ENCODE measurements around the gene AGBL4.

AGBL4 gene

DNA sequence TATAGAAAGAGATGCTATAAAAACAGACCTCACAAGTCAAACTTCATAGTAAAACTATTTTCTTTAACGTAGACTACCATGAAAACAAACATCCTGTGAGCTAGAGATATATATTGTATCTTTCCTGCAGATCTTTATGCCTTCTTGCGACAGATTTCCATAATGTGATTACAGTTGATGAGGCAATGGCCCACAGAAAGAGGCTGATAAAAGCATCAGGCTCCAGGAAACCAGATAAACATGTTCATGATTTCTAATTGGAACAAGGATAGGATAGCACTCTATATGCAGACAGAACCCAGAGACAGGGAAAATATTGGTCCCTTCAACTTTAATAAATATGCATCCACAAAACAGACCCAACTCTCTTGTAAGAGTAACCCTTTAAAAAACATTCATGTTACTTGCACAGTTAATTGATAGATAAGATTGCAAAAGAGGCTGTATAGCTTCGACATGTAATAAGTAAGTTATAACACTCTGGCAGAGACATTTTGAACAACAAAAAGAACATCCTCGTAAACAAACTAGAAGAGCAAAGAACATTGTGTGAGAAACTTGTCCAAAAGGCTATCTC is 329.4 kb downstream of the AGBL4 start:
- DNase-seq: no peak

DNA sequence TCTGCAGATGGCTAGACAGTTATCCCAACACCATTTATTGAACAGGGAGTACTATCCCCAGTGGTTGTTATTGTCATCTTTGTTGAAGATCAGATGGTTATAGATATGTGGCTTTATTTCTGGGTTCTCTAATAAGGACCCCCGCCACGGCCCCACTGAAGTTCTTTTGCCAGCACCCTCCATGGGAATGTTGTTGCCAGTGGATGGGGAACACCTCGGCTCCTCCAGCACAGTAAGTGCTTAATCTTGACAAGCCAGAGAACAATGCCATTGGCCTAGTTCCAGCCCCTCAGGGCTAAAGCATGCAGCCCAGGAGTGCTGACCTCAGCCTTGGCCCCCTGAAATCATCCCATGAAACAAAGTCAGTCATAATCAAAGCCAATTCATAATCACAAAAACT is 337.6 kb downstream of the AGBL4 start:
- DNase-seq: no peak

DNA sequence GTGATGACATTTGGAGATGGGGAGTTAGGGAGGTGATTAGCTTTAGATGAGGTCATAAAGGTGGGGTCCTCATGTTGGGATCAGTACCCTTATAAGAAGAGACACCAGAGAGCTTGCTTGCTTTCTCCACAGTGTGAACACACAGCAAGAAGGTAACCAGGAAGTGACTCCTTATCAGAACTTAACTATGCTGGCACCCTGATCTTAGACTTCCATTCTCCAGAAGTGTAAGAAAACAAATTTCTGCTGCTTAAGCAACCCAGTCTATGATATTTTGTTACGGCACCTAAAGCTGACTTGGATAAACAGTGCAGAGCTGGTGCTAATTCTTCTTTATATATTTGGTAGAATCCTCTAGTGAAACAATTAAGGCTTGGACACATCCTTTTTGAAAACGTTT is 346.0 kb downstream of the AGBL4 start:
- DNase-seq: no peak

DNA sequence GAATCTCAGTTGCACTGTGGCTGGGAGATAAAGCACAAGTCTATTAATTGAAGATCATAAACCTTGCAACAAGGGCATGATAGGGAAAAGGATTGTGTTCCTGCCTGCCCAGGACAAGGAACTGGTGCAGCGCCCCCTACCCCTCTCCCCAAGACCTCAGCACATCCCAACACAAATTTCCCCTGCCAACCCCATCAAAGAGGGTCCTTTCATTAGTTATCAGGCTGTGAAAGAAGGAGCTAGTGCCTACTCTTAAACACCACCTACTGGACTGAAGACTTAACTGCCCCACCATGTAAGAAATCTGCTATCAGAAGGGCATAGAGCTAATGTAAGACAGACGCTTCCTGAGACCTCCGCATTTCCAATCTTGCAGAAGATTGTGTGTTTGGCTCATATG is 372.6 kb downstream of the AGBL4 start:
- no peak for DNase-seq

DNA sequence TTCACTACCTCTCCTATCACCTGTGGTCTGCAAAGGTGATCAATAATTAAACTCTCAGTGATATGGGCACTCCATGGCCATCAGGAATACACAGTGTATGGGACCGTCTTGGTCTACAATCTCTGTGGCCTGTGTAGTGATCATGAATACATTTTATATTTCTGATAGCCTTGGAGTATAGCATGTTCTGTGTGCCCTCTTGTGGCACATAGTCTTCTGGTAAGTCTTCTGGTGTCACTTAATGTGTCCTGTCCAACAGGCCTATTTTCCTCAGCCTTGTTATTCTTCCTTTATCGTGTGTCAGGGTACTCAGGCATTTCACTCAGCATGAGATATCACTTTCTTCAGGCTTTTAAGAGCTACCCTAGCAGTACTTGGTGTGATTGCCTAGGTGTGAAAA is 393.6 kb downstream of the AGBL4 start:
- DNase-seq: no peak

DNA sequence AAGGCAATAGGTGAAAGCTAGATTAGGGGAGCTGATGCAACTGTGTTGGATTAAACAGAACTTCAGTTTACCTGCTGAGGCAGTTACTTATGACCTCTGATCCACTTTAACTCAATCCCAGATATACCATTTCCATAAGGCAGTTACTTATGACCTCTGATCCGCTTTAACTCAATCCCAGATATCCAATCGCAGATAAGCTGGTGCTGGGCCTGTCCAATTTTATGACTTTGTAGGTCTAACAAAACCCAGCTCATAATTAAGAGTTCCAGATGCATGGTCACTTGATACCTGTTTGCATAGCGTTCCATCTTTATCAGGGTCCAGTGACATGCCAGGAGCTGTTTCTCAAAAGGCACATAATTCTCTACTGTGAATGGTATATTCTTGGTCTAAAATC is 396.0 kb downstream of the AGBL4 start:
- no peak for DNase-seq

DNA sequence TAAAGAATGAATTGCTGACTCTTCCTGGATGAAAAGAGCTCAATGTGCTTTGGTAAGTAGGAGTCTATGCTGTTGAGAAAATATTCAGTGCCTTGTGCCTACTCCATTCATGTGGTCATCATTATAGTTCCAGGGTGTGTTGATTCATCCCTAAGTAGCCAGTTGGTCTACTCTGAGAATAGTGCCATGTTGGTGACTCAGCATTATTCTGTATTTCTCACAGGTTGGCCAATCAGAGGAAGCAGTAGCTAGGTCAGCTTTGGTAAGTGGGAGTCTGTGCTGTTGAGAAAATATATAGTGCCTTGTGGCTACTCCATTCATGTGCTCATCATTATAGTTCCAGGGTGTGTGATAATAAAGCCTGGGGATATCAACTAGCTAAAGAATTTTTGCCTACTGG is 397.3 kb downstream of the AGBL4 start:
- no peak for DNase-seq

DNA sequence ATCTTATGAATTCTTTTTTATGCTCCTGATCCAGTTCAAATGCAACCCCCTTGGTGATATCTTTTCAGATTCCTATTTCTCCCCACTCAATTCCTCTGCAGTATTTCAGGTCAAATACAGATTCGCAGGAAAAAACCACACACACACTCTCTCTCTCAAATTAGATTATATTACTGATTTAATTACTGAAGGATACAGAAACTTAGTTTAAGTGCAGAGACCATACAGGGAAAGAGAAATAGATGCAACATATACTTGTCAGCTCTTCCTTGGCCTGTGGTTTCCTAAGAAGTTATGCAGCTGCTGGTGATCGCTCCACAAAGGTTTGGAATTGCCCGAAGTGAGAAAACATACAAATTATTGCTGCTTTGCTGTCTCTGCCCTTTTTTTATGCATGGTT is 400.9 kb downstream of the AGBL4 start:
- no peak for DNase-seq

DNA sequence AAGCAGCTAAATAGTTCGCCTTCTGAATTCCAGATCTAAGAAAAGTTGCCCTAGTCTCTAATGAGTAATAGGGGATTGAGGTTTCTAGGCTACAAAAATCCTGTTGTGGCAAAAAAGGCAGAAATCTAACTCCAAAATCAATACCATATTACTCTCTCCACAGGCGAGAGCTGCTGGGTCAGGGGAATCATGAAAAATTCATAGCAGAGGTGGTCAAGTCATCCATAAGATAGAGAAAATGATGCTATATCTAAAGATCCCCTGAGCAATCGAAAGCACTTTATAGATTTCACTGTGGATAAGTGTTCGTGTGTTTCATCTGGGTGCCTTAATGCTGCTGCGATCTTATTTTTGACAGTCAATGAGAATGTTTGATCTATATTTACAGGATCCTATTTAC is 417.7 kb downstream of the AGBL4 start:
- DNase-seq: no peak

DNA sequence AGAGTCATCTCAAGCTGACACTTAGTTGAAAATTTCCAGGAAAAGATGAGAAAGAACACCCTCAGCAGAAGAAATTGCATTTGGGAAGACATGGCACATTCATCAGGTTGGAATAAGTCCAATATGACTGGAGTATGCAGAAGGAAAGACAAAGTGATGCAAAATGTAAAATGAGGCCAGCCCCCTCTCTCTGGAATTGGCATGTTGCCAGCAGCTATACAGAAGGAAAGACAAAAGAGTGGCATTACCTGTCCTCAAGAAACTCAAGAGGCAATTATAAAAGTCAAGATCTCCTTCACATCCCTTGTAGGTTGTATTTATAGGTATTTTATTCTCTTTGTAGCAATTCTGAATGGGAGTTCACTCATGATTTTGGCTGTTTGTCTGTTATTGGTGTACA is 426.3 kb downstream of the AGBL4 start:
- no peak for DNase-seq

DNA sequence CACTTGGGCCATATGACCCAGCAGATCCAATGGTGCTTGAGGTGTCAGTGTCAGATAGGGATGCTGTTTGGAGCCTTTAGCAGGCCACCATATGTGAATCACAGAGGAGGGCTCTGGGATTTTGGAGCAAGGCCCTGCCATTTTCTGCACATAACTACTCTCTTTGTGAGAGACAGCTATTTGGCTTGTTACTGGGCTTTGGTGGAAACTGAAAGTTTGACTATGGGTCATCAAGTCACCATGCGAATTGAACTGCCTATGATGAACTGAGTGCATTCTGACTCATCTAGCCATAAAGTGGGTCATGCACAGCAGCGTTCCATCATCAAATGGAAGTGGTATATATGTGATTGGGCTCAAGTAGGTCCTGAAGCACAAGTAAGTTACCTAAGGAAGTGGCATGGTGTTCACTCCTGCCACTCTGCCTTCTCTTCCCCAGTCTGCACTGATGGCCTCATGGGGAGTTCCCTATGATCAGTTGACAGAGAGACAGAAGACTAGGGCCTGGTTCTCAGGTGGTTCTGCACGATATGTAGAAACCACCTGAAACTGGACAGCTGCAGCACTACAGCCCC is 447.3 kb downstream of the AGBL4 start:
- no peak for DNase-seq

DNA sequence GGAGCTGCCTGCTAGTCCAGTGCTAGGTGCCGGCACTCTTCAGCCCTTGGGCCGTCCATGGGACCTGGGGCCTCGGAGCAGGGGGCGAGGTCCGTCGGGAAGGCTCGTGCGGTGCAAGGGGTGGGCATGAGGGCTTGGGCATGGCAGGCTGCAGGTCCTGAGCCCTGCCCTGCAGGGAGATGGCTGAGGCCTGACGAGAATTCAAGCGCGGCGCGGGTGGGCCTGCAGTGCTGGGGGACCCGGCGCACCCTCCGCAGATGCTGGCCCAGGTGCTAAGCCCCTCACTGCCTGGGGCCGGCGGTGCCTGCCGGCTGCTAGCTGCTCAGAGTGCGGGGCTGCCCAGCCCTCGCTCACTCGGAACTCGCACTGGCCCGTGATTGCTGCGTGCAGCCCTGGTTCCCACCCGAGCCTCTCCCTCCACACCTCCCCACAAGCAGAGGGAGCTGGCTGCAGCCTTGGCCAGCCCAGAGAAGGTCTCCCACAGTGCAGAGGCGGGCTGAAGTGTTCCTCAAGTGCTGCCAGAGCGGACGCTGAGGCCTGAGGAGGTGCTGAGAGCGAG is 467.0 kb downstream of the AGBL4 start:
- DNase-seq: no peak

DNA sequence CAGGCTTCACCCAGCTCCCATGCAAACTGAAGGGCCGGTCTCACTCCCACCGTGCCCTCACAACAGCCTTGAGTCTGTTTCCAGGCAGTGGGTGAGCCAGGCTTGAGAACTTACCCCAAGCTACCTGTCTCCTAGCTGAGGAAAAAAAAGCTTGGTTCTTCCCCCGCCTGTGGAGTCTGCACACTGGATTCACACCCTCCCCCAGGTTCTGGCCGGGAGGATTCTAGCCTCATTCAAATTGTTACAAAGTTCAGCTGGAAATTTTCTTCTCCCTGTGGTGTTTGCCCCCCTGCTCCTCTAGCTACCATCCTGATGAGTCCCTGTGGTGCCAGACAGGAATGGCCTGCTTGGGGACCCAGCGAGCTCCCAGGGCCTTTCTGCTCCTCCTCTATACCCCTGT is 471.7 kb downstream of the AGBL4 start:
- DNase-seq: no peak

DNA sequence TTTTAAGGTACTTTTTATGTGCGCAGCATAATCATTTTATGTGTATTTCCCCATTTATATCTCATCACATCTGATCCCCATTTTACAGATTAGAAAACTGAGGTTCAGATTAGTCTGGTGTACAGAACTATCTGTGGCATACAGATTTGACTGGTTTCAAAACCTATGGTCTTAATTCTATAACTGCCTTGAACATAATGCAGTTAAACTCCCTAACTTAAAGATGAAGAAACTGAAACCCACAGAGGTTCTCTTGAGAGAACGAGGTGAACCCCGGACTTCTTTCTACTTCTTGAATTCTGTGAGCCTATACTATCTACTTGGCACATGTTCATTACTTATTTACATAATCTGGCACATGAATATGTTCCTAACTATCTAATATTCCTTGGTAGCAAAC is 479.1 kb downstream of the AGBL4 start:
- no peak for DNase-seq

DNA sequence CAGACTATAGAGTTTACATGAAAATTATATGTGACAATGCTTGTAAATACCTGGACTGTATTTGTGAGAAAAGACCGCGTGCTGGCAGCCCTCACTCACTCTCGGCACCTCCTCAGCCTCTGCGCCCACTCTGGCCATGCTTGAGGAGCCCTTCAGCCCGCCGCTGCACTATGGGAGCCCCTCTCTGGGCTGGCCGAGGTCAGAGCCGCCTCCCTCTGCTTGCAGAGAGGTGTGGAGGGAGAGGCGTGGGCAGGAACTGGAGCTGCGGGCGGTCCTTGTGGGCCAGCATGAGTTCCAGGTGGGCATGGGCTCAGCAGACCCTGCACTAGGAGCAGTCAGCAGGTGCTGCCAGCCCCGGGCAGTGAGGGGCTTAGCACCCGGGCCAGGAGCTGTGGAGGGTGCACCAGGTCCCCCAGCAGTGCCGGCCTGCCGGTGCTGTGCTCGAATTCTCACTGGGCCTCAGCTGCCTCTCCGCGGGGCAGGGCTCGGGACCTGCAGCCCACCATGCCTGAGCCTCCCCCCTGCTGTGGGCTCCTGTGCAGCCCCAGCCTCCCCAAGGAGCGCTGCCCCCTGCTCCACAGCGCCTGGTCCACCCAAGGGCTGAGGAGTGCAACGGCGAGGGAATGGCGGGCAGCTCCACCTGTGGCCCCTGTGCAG is 482.5 kb downstream of the AGBL4 start:
- no peak for DNase-seq

DNA sequence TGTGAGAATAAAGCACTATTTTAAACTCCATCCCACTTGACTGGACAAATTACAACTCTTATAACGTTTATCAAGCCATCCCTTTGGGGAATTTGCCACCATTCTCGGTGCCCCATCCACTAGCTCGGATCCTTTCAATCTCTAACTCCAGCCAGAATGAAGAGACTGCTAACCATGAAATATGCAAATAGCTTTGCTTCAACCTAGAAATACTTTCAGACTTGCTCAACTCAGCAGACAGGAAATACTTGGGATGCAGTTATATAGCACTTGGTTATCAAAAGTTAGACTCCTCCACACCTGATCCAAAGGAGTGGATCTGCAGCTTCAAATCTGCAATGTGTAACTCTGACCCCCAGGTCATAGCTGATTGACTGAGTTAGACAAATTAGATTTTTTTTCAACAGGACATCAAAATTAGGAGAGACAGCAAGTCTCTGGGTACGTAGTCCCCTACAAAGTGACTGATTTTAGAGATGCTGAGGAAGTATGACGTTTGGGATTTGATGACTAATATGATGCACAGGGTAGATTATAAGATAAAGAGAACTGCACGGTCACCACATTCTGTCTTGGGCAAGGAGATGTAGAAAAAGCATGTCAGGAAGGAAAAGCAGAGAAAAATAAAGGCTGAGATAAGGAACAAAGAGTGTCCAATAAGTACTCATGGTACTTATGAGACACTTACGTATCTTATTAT is 496.0 kb downstream of the AGBL4 start:
- no peak for DNase-seq

DNA sequence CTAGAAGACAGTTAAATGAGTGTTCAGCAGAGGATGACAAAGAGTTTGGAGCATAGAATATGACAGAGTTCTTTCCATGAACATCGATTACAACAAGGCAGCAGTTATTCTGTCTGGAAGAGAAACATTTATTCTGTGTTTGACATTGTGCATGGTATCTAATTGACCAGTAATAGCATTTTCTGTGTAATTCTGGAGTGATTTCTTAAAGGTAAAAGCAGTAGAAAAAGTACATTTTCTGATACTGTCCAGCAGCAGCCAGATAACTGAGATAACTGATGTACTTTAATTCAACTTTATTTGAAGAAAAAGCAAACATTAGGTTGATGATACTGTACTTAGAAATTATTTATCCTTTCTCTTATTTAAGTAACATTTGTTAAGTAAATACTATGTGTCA is 497.1 kb downstream of the AGBL4 start:
- DNase-seq: no peak

DNA sequence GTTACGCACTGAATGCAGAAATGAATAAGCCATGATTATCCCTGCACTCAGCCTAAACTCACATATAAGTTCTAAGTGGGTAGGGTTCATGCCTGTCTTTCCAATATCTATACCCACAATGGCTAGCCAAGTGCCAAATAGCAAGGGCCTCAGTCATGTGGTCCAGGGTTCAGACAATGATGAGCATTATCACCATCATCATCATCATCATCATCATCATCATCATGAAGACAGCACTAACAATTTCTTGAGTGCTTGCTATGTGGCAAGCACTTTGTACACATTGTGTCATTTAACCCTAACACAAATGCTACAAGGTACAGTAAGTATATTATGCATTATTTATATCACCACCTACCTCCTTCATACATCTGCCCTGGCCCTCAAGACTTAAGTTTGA is 500.0 kb downstream of the AGBL4 start:
- no peak for DNase-seq

DNA sequence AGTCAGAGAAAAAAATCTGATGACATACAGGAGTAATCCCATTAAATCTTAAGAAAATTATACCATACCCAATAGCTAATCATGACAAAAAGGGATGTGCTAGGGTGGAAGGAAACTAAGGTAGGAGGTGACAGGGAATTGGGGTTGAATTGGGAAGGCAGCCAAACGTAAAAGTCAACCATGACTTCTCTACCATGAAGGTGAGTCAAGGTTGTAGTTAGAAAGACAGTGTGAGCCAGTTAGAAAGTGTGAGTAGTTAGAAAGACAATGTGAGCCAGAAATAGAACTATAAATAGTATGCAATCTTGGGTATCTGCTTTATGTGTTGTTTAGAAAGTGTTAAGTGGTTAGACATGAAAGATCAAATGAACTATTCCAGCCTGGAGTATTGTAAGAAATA is 556.8 kb downstream of the AGBL4 start:
- DNase-seq: no peak

DNA sequence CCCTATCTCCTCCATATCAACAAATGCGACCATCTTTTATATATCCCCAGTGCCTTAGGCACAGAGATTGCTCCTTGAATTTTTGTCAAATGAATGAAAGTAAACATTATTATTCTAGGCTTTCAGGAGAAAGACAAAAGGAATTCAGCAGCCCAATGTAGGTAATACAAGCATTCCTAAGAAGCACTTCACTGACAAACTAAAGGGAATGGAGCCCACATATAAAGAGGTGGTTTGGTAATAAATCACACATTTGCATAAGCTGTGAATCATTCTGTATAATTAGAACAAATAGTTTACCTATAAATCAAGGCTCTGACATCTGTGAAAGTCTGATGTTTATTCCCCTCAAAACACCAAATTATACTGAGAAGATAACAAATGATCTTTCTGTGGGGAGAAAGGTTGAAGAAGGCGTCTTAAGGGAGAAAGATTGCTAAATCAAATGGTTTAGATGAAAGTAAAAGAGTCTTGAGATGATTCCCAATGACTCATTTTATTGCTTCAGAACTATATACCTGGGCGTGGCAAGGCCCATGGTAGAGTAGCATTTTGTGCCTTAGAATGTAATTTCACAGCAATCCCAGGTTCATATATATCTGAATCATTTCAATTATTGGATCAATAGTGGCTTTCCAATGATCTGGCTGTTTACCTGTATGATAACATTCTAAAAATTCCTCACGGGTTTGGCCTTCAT is 558.1 kb downstream of the AGBL4 start:
- no peak for DNase-seq

DNA sequence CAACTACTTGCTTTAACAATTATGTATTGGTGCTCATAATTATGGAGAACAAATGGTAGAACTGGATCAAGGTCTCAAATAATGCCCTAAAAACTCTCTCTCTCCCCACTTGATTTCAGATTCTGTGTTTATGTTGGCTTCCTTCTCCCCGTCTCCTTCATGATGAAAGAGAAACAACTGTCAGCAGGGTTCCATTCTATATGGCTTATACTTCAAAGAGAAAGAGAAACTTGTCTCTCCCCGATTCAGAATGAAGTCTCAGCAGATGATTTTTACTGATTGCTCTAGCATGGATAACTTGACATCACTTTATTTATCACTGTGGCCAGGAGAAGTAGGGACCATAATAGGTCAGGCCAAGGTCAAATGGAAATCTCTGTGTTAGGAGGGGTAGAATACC is 575.6 kb downstream of the AGBL4 start:
- no peak for DNase-seq

DNA sequence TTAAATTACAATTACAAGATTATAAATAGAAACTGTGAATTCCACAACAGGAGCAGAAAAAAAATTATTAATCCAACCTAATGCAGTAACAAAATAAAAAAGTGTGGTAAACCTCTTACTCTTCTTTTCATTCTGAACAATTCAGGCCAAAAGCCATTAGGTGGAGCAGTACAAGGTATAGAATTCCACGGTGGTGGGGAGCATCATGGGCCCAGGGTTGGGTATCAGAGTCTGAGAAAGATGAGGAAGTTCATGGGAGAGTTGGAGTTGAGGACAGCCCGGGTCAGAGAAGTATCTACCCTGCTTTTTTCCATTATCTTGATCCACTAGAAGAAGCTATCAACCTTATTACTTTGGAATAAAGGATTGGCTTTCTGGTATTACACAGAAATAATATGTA is 586.9 kb downstream of the AGBL4 start:
- DNase-seq: no peak

DNA sequence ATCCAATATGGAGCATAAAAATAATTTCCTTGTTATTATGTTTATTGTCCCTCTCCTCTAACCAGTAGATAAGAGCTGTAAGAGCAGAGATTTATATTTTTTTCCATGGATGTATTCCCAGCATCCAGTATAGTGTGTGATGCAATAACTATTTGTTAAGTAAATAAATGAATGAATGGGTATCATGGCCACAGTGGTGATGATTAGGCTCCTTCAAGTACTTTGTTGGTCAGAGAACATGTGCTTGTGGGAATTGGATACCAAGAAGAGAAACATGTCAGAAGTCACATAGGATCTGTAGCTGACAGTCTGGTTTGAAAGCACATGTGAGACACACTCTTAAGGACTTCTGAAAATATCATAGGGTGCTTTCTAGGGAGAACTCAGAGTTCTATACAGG is 588.5 kb downstream of the AGBL4 start:
- no peak for DNase-seq
